ENCODE results near the gene TEKT3. TPM values are rescaled to one million over a fixed set of nuclear protein-coding genes. Genes with fewer than 3 reads are reported as not detected.

TEKT3 gene
- polyA plus RNA-seq, 1 of the 3 experiments (the other 2 are of a cell fraction): 0.62 TPM

- H3K4me2 ChIP-seq: no peak overlapping the region
- DNase-seq: no peak
- no peaks in the 10 kb centered on the region for H3K4me1 ChIP-seq (ENCODE audit: control insufficient read depth in 1 of 2, insufficient read depth in 2 of 2, low read depth in 1 of 2, low read length in 1 of 2)
- H3F3A ChIP-seq (replicated peaks; ENCODE audit: insufficient read depth): no peaks in the 10 kb centered on the region
- H3K4me3 ChIP-seq (ENCODE audit: low read depth in 2 of 2, low read length in 1 of 2): no peak overlapping the region
- H3K36me3 ChIP-seq (replicated peaks in 1 of 2; ENCODE audit: control insufficient read depth in 1 of 2, insufficient read depth in 2 of 2, low read length in 1 of 2): no peaks in the 10 kb centered on the region
- no peak for TF ChIP-seq EZH2phosphoT487 (IDR thresholded peaks at IDR 0.05; ENCODE audit: borderline replicate concordance, low read depth)
- TF ChIP-seq FOSL2 (IDR thresholded peaks at IDR 0.05; ENCODE audit: borderline replicate concordance, low read depth): no peak
- TF ChIP-seq RAD21 (IDR thresholded peaks at IDR 0.05; ENCODE audit: low read length): no peak
- TF ChIP-seq CHD2 (IDR thresholded peaks at IDR 0.05; ENCODE audit: low read length, partially characterized antibody): no peak
- no peak for TF ChIP-seq RCOR1 (IDR thresholded peaks at IDR 0.05; ENCODE audit: low read length)
- TF ChIP-seq MXI1 (IDR thresholded peaks at IDR 0.05; ENCODE audit: low read depth, low read length): no peak
- no peak for TF ChIP-seq USF1 (IDR thresholded peaks at IDR 0.05; ENCODE audit: borderline replicate concordance, low read depth)
- no peak for TF ChIP-seq TEAD4 (IDR thresholded peaks at IDR 0.05; ENCODE audit: borderline replicate concordance, insufficient read depth)
- TF ChIP-seq FOXM1 (IDR thresholded peaks at IDR 0.05; ENCODE audit: low read depth): no peak
- no peak for TF ChIP-seq TAF1 (IDR thresholded peaks at IDR 0.05; ENCODE audit: borderline replicate concordance, low read depth, low read length)
- TF ChIP-seq JUND (IDR thresholded peaks at IDR 0.05): no peak
- no peak for TF ChIP-seq GATA2 (CRISPR knock-in tag; IDR thresholded peaks at IDR 0.05)
- no peak for TF ChIP-seq TCF12 (IDR thresholded peaks at IDR 0.05)
- TF ChIP-seq RXRA (IDR thresholded peaks at IDR 0.05; ENCODE audit: borderline replicate concordance, low read depth): no peak
- ChIA-PET POLR2A (no interaction called here), CTCF (interaction anchor here (0.6 kb wide), 1 partner anchor 149 kb away, joined by 3 read pairs; no protein-coding TSS in a partner anchor)
- no peaks in the 10 kb centered on the region for H3K9me3 ChIP-seq
- H3K27ac ChIP-seq (ENCODE audit: low read depth in 2 of 2, low read length in 1 of 2): no peak overlapping the region
- H2AFZ ChIP-seq (ENCODE audit: low read depth): no peak overlapping the region
- WGBS (ENCODE audit: low lambda C conversion rate): 68% methylated on average over 4 of the region's 4 CpGs
- H3K79me2 ChIP-seq (ENCODE audit: insufficient read depth): no peaks in the 10 kb centered on the region
- no peak overlapping the region for H3K9ac ChIP-seq
- no peaks in the 10 kb centered on the region for H4K20me1 ChIP-seq (ENCODE audit: insufficient read depth)
- no peaks in the 10 kb centered on the region for H3K9me2 ChIP-seq
- H3K27me3 ChIP-seq (ENCODE audit: insufficient read depth): no peaks in the 10 kb centered on the region
These were observed 24.6 kb upstream of the TEKT3 start for GRCh38 chr17:15366026-15366425.

- Histone ChIP-seq H3F3A (replicated peaks; ENCODE audit: insufficient read depth) (no peaks in the 10 kb centered on the region), H4K20me1 (ENCODE audit: insufficient read depth) (no peaks in the 10 kb centered on the region), H3K79me2 (ENCODE audit: insufficient read depth) (no peaks in the 10 kb centered on the region), H3K9ac (no peak overlapping the region), H3K4me3 (ENCODE audit: low read depth in 2 of 2, low read length in 1 of 2) (no peak overlapping the region), H3K27me3 (ENCODE audit: insufficient read depth) (no peaks in the 10 kb centered on the region), H3K9me2 (no peaks in the 10 kb centered on the region), H3K4me1 (ENCODE audit: control insufficient read depth in 1 of 2, insufficient read depth in 2 of 2, low read depth in 1 of 2, low read length in 1 of 2) (no peaks in the 10 kb centered on the region), H3K27ac (ENCODE audit: low read depth in 2 of 2, low read length in 1 of 2) (no peak overlapping the region), H3K9me3 (no peaks in the 10 kb centered on the region), H3K4me2 (no peak overlapping the region), H2AFZ (ENCODE audit: low read depth) (no peak overlapping the region), H3K36me3 (replicated peaks in 1 of 2; ENCODE audit: control insufficient read depth in 1 of 2, insufficient read depth in 2 of 2, low read length in 1 of 2) (no peaks in the 10 kb centered on the region)
- CTCF ChIA-PET: interaction anchor here (2.1 kb wide), 1 partner anchor 138 kb away, joined by 6 read pairs; no protein-coding TSS in a partner anchor
- POLR2A ChIA-PET: no interaction called here
- DNase-seq: no peak
- WGBS (ENCODE audit: low lambda C conversion rate): 69% methylated on average over 3 of the region's 3 CpGs
- TF ChIP-seq FOSL2 (IDR thresholded peaks at IDR 0.05; ENCODE audit: borderline replicate concordance, low read depth): no peak
- no peak for TF ChIP-seq GABPA (IDR thresholded peaks at IDR 0.05; ENCODE audit: low read depth)
- no peak for TF ChIP-seq FOXJ3 (CRISPR knock-in tag; IDR thresholded peaks at IDR 0.05)
- no peak for TF ChIP-seq RXRA (IDR thresholded peaks at IDR 0.05; ENCODE audit: borderline replicate concordance, low read depth)
- no peak for TF ChIP-seq TAF1 (IDR thresholded peaks at IDR 0.05; ENCODE audit: borderline replicate concordance, low read depth, low read length)
- TF ChIP-seq EZH2phosphoT487 (IDR thresholded peaks at IDR 0.05; ENCODE audit: borderline replicate concordance, low read depth): no peak
- no peak for TF ChIP-seq MEF2A (IDR thresholded peaks at IDR 0.05; ENCODE audit: borderline replicate concordance, low read depth)
- TF ChIP-seq USF2 (IDR thresholded peaks at IDR 0.05; ENCODE audit: borderline replicate concordance, low read depth, low read length): no peak
- no peak for TF ChIP-seq SIN3A (IDR thresholded peaks at IDR 0.05; ENCODE audit: borderline replicate concordance, low read depth, low read length)
- no peak for TF ChIP-seq FOXM1 (IDR thresholded peaks at IDR 0.05; ENCODE audit: low read depth)
These were observed 23.2 kb upstream of the TEKT3 start for GRCh38 chr17:15364615-15365014.

Measured in SK-N-SH (cell line).